Hepatocyte (in vitro differentiated cells): Measurements from ENCODE around the gene SF3B6. TPM values are rescaled to one million over a fixed set of nuclear protein-coding genes. Genes with fewer than 3 reads are reported as not detected.
A peak's percentile ranks its signal among the peaks of the same experiment; 100 is the strongest.

Experiments
- DNase-seq: peaks from one replicate; pipeline ENCODE4 v3.0.0-alpha.2; 2016; ENCODE audit warnings: low spot score
- H2AFZ ChIP-seq: fragments of 200-600 bp; sonication (generic); 2 replicates; pipeline ENCODE4 v1.6.0; 2016; ENCODE audit warnings: antibody characterized with exemption, mild to moderate bottlenecking
- H3K27ac ChIP-seq: fragments of 200-600 bp; sonication (generic); 2 replicates; pipeline ENCODE4 v1.5.1; 2016; ENCODE audit warnings: mild to moderate bottlenecking
- H3K27me3 ChIP-seq: fragments of 200-600 bp; sonication (generic); 2 replicates; pipeline ENCODE4 v1.6.1; 2016
- H3K36me3 ChIP-seq: fragments of 200-600 bp; sonication (generic); replicated peaks from 2 replicates; pipeline ENCODE4 v1.5.1; 2016; ENCODE audit warnings: low read depth; ENCODE audit not compliant: insufficient read depth
- H3K4me1 ChIP-seq: fragments of 200-600 bp; sonication (generic); 2 replicates; pipeline ENCODE4 v1.5.1; 2016; ENCODE audit warnings: mild to moderate bottlenecking, moderate library complexity; ENCODE audit not compliant: insufficient read depth
- H3K4me2 ChIP-seq: fragments of 200-600 bp; sonication (generic); 2 replicates; pipeline ENCODE4 v1.6.0; 2016
- H3K4me3 ChIP-seq: fragments of 200-600 bp; sonication (generic); 2 replicates; pipeline ENCODE4 v1.5.1; 2016; ENCODE audit warnings: mild to moderate bottlenecking
- H3K79me2 ChIP-seq: fragments of 200-600 bp; sonication (generic); 2 replicates; pipeline ENCODE4 v1.6.0; 2017; ENCODE audit warnings: mild to moderate bottlenecking
- H3K9me2 ChIP-seq: fragments of 200-600 bp; sonication (generic); replicated peaks from 2 replicates; pipeline ENCODE4 v1.6.0; 2017; ENCODE audit warnings: mild to moderate bottlenecking; ENCODE audit not compliant: insufficient read depth
- H3K9me3 ChIP-seq: fragments of 200-600 bp; sonication (generic); 2 replicates; pipeline ENCODE4 v1.5.1; 2016; ENCODE audit warnings: low read depth, mild to moderate bottlenecking
- H4K20me1 ChIP-seq: fragments of 200-600 bp; sonication (generic); 2 replicates; pipeline ENCODE4 v1.6.0; 2016; ENCODE audit warnings: mild to moderate bottlenecking; ENCODE audit not compliant: insufficient read depth, poor library complexity, severe bottlenecking
- EZH2 ChIP-seq: fragments of 200-600 bp; sonication (generic); IDR thresholded peaks from 2 replicates; pipeline ENCODE4 v1.6.1; 2016; ENCODE audit warnings: antibody characterized with exemption, mild to moderate bottlenecking, borderline replicate concordance
- EZH2phosphoT487 ChIP-seq: fragments of 200-600 bp; sonication (generic); IDR thresholded peaks from one replicate; pipeline ENCODE4 v1.6.1; 2018; ENCODE audit warnings: antibody characterized with exemption, mild to moderate bottlenecking, low read depth, moderate library complexity; ENCODE audit not compliant: unreplicated experiment, severe bottlenecking
- WGBS: methylation state at CpG from one replicate; pipeline ENCODE4 v1.1.6; 2016; ENCODE audit warnings: low lambda C conversion rate; ENCODE audit errors: missing lambda C conversion rate; 5-methylcytosine and 5-hydroxymethylcytosine counted together
- polyA plus RNA-seq: library from polyadenylated mRNA; unstranded; fragments of >200 nt; fragmentation: Nextera tagmentation; extraction: Ambion mirVana; gene quantifications from 2 replicates; pipeline ENCODE4 v1.2.1, GENCODE V29; 2016
- total RNA-seq: library from RNA; depleted of rRNA; stranded (reverse); fragments of >200 nt; gene quantifications from 2 replicates; pipeline ENCODE4 v1.2.3, GENCODE V29; 2014
- TF ChIP-seq, protein P1 (sequence below): fragments of 200-600 bp; sonication (generic); IDR thresholded peaks from 2 replicates; pipeline ENCODE4 v1.5.1; 2016; ENCODE audit warnings: antibody characterized with exemption, mild to moderate bottlenecking; ENCODE audit not compliant: poor library complexity

SF3B6 gene
- total and polyA plus RNA-seq, 2 experiments from 2014 or later: 158 to 174 TPM

DNA sequence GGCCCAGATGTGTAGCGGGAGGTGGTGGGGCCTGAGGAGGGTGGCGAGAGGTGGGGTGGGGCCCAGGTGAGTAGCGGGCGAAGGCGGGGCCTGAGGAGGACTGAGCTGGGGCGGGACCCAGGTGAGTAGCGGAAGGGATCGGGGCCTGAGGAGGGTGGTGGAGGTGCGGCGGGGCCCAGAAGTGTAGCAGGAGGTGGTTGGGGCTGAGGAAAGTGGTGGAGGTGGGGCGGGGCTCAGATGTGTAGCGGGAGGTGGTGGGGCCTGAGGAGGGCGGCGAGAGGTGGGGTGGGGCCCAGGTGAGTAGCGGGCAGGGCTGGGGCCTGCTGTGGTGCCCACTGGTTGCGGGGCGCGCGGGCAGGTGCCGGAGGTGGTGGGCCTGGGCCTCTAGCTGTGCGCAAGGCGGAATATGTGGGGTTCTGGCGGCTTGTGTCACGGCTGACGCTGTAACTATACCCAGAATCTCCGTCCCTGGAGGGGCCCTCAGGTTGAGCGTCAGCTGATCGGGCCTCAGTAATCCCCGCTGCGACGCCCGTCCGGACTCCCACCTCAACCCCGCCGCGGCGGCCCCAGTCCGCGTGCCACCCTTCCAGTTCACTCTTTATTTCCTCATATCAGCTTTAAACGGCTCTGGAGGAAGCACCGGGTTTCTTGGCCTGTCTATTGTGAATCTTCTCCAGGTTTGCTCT, 866 bp upstream of the SF3B6 start:
- H3K4me2 ChIP-seq: peak overlapping the region; percentile 82
- H2AFZ ChIP-seq: peak overlapping the region; percentile 69
- no peaks in the 10 kb centered on the region for H3K9me3 ChIP-seq
- H3K27ac ChIP-seq: peak overlapping the region; percentile 95
- H3K36me3 ChIP-seq: no peaks in the 10 kb centered on the region
- H3K4me3 ChIP-seq: peak overlapping the region; percentile 40
- peaks cover 14% of the 10 kb centered on the region for H3K4me1 ChIP-seq
- H3K9me2 ChIP-seq: no peaks in the 10 kb centered on the region
- peak; percentile 73 for DNase-seq
- H3K79me2 ChIP-seq: peaks cover 36% of the 10 kb centered on the region
- H3K27me3 ChIP-seq: no peaks in the 10 kb centered on the region
- H4K20me1 ChIP-seq: no peaks in the 10 kb centered on the region
- WGBS: 2% methylated on average over 20 of the region's 41 CpGs
- TF ChIP-seq, protein P1, sequence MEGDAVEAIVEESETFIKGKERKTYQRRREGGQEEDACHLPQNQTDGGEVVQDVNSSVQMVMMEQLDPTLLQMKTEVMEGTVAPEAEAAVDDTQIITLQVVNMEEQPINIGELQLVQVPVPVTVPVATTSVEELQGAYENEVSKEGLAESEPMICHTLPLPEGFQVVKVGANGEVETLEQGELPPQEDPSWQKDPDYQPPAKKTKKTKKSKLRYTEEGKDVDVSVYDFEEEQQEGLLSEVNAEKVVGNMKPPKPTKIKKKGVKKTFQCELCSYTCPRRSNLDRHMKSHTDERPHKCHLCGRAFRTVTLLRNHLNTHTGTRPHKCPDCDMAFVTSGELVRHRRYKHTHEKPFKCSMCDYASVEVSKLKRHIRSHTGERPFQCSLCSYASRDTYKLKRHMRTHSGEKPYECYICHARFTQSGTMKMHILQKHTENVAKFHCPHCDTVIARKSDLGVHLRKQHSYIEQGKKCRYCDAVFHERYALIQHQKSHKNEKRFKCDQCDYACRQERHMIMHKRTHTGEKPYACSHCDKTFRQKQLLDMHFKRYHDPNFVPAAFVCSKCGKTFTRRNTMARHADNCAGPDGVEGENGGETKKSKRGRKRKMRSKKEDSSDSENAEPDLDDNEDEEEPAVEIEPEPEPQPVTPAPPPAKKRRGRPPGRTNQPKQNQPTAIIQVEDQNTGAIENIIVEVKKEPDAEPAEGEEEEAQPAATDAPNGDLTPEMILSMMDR: no peak

DNA sequence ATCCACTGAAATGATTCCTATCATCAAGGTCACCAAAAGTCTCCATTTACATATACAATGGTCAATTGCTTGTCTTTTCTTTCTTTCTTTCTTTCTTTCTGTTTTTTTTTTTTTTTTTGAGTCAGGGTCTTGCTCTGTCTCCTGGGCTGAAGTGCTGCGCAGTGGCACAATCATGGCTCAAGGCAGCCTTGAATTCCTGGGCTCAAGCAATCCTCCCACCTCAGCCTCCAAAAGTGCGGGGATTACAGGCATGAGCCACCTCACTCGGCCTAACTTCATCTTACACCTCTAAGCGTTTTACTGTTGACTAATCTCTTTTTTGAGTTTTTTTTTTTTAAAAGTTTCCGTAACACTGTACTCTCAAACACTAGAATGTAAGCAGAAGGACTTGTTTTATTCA, 867 bp downstream of the SF3B6 start:
- Histone ChIP-seq H3K4me2 (peak overlapping the region; percentile 89), H3K27ac (peak overlapping the region; percentile 80)

DNA sequence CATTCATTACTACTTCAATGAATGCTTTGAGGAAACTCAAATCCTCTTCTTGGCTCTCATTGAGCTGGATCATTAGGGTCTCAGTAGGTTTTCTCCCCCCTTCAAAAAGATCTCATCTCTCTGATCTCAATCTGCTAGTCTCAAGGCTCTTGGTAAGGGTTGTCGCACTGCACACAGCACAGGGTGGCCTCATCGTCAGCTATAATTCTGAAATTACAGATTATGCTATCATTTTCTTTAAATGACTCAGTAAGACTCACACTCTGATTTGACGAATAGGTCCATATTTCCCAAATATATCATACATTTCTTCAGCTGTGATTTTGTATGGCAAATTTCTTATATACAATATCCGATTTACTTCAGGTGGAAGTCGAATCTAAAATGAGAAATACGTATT, 2.3 kb downstream of the SF3B6 start:
- no peak overlapping the region for H3K27ac ChIP-seq
- no peak overlapping the region for H2AFZ ChIP-seq
- peaks cover 4% of the 10 kb centered on the region for H4K20me1 ChIP-seq
- no peak for DNase-seq
- TF ChIP-seq, protein P1: no peak
- 98% methylated on average over 6 of the region's 6 CpGs for WGBS
- no peak overlapping the region for H3K4me3 ChIP-seq
- no peaks in the 10 kb centered on the region for H3K9me2 ChIP-seq
- no peaks in the 10 kb centered on the region for H3K27me3 ChIP-seq
- H3K4me1 ChIP-seq: peaks cover 14% of the 10 kb centered on the region
- H3K4me2 ChIP-seq: no peak overlapping the region
- no peaks in the 10 kb centered on the region for H3K9me3 ChIP-seq
- H3K79me2 ChIP-seq: peaks cover 51% of the 10 kb centered on the region
- no peaks in the 10 kb centered on the region for H3K36me3 ChIP-seq

More for the DNA sequence above, 867 bp downstream of the SF3B6 start:
- Histone ChIP-seq H3K4me3 (peak overlapping the region; percentile 49), H3K36me3 (no peaks in the 10 kb centered on the region), H4K20me1 (no peaks in the 10 kb centered on the region), H3K9me2 (no peaks in the 10 kb centered on the region), H2AFZ (no peak overlapping the region), H3K9me3 (no peaks in the 10 kb centered on the region), H3K4me1 (peaks cover 14% of the 10 kb centered on the region), H3K79me2 (peaks cover 51% of the 10 kb centered on the region), H3K27me3 (no peaks in the 10 kb centered on the region)
- DNase-seq: no peak
- WGBS: 70% methylated on average over 5 of the region's 5 CpGs
- TF ChIP-seq, protein P1: no peak
- TF ChIP-seq EZH2 (no peak), EZH2phosphoT487 (no peak)

DNA sequence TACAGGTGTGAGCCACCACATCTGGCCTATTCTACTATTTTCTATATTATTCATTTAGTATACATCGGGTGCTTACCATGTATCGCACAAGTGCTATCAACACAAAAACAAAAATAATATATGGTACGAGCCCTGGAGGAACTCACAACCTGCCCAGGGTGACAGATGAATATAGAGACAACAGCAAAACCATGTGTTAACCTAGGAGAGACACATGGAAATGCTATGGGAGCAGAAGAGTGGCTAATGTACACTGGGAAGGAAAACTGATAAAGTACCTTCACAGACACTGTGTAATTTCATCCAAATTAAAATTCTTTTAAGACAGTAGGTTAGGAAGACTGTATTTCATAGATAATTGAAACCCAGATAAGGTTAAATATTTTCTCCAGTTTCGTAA, 3.9 kb downstream of the SF3B6 start:
- no peak overlapping the region for H3K27ac ChIP-seq
- TF ChIP-seq EZH2phosphoT487 (no peak), EZH2 (no peak)
- TF ChIP-seq, protein P1: no peak
- H3K9me3 ChIP-seq: no peaks in the 10 kb centered on the region
- WGBS: 96% methylated on average over 4 of the region's 4 CpGs
- no peaks in the 10 kb centered on the region for H3K9me2 ChIP-seq
- no peaks in the 10 kb centered on the region for H3K36me3 ChIP-seq
- no peak overlapping the region for H2AFZ ChIP-seq
- peaks cover 5% of the 10 kb centered on the region for H3K4me1 ChIP-seq
- DNase-seq: no peak
- peaks cover 4% of the 10 kb centered on the region for H4K20me1 ChIP-seq
- H3K27me3 ChIP-seq: no peaks in the 10 kb centered on the region
- no peak overlapping the region for H3K4me3 ChIP-seq
- H3K79me2 ChIP-seq: peaks cover 51% of the 10 kb centered on the region
- no peak overlapping the region for H3K4me2 ChIP-seq
